HFFc6 (cell line): Measurements from ENCODE around the gene BTBD17. TPM values are rescaled to one million over a fixed set of nuclear protein-coding genes. Genes with fewer than 3 reads are reported as not detected.

Experiments
- DNase-seq: peaks from one replicate; pipeline ENCODE4 v3.0.0-alpha.2; 2018
- H3K27ac Mint-ChIP-seq: 2 replicates; pipeline ENCODE4 v1.8.0; 2020; ENCODE audit warnings: mild to moderate bottlenecking, mixed read lengths
- H3K27me3 Mint-ChIP-seq: 2 replicates; pipeline ENCODE4 v1.8.0; 2021; ENCODE audit warnings: mild to moderate bottlenecking, moderate library complexity, mixed read lengths; ENCODE audit not compliant: insufficient read depth
- H3K36me3 Mint-ChIP-seq: 2 replicates; pipeline ENCODE4 v1.8.0; 2021; ENCODE audit warnings: low read depth, mixed read lengths
- H3K4me1 Mint-ChIP-seq: 2 replicates; pipeline ENCODE4 v1.8.0; 2020; ENCODE audit warnings: low read depth, mixed read lengths
- H3K4me3 Mint-ChIP-seq: 2 replicates; pipeline ENCODE4 v1.8.0; 2020; ENCODE audit warnings: mild to moderate bottlenecking, moderate library complexity, mixed read lengths
- H3K9me3 Mint-ChIP-seq: 2 replicates; pipeline ENCODE4 v1.8.0; 2020; ENCODE audit warnings: mild to moderate bottlenecking, mixed read lengths
- total RNA-seq, 6 experiments: library from RNA; stranded (reverse); fragmentation: NEBNext Ultra II Directional; extraction: Animal tissue kit (Norgen Biotek cat#: 25700); gene quantifications; 2 replicates in 1 of 6; 3 replicates in 5 of 6; pipeline ENCODE4 v1.2.3, GENCODE V29; 2021
- TF ChIP-seq, protein P1 (sequence below): fragments of 200-600 bp; sonication (generic); IDR thresholded peaks from 2 replicates; pipeline ENCODE4 v1.5.0; 2021; ENCODE audit warnings: antibody characterized with exemption, mild to moderate bottlenecking

The BTBD17 gene
- total RNA-seq, 6 experiments from 2014 or later, result not detected

DNA sequence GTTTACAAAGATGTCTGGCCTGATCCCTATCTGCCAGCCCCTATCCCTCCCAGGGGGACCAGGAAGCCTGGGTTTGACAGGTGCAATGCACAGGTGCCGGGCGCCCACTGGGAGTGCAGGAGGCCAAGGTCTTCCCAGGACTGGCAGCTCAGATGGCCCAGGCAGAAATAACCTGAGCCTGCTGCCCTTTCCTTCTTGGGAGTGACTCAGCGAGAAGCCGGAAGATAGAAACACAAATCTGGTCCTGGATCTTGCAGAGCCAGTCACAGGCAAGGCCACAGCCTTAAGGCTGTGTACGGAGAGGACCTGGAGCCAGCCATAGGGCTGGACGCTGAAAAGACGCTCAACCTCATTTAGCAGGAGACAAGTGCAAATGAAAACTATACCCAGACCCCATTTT is 33.3 kb upstream of the BTBD17 start:
- TF ChIP-seq, protein P1, sequence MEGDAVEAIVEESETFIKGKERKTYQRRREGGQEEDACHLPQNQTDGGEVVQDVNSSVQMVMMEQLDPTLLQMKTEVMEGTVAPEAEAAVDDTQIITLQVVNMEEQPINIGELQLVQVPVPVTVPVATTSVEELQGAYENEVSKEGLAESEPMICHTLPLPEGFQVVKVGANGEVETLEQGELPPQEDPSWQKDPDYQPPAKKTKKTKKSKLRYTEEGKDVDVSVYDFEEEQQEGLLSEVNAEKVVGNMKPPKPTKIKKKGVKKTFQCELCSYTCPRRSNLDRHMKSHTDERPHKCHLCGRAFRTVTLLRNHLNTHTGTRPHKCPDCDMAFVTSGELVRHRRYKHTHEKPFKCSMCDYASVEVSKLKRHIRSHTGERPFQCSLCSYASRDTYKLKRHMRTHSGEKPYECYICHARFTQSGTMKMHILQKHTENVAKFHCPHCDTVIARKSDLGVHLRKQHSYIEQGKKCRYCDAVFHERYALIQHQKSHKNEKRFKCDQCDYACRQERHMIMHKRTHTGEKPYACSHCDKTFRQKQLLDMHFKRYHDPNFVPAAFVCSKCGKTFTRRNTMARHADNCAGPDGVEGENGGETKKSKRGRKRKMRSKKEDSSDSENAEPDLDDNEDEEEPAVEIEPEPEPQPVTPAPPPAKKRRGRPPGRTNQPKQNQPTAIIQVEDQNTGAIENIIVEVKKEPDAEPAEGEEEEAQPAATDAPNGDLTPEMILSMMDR, result no peak
- Mint-ChIP-seq H3K27ac (no peak overlapping the region), H3K4me1 (no peaks in the 10 kb centered on the region), H3K4me3 (no peak overlapping the region), H3K9me3 (peaks cover 73% of the 10 kb centered on the region), H3K27me3 (no peaks in the 10 kb centered on the region; the same call in none of the 2 replicates), H3K36me3 (peaks cover 15% of the 10 kb centered on the region)
- no peak for DNase-seq

DNA sequence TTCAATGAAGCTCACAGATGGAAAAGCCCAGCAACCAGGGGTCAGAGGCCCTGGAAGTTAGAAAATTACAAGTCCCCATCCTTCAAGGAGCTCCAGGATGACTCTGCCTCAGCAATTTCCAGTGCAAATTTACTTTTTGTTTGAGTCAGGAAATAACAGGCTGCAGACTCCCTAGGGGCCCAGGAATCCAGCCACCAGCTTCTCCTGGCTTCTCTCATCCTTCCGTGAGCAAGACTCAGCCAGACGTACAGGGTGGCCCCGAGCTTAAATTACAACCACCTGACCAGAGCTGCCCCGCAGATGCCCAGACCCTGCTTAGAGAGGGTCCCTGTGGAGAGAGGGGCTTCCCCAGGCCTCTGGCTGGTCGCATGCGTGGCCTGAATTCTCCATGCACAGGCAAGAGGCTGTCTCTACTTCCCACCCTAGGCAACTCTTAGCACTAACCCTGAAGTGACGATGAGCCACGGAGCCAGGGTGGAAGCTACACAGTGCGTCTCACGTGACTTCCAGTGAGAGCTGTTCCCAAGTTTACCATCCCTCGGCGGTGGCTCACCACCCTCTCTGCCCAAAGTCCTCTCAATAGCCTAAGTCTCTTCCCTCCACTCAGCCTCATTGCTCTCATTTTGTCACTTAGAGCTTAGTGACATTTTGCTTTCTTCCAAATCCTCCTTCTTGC is 32.7 kb upstream of the BTBD17 start:
- Mint-ChIP-seq H3K4me3 (no peak overlapping the region), H3K27ac (no peak overlapping the region), H3K4me1 (no peaks in the 10 kb centered on the region), H3K36me3 (peaks cover 18% of the 10 kb centered on the region), H3K27me3 (no peaks in the 10 kb centered on the region; the same call in none of the 2 replicates), H3K9me3 (peaks cover 74% of the 10 kb centered on the region)
- TF ChIP-seq, protein P1, result no peak
- no peak for DNase-seq

DNA sequence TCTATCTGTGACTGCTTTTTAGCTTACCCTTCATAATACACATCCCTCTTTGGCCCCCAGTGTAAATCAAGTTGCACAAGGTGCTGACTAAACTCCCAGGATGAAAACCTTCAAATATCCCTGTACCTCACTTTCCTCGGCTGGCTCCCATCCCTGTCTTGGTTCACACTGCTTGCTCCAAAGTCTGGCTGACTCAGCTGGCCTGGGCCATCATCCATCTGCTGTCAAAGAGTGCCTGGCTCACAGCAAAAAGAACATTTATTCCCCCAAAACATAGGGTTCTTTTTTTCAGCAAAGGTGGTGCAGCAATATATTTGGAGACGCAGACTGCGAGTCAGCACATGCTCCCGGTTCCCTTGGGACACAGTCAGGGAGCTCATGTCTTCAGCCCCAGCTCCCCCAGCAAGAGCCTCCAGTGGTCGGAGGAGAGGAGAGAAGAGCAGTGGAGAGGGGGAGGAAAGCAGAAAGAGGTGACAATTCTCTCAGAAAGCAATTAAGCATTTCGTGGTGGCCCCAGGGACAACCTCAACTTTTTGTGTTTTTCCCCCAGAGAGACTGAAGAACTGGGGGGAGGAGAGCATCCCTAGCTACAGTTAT is 31.8 kb upstream of the BTBD17 start:
- no peak for DNase-seq
- Mint-ChIP-seq H3K9me3 (peaks cover 75% of the 10 kb centered on the region), H3K36me3 (peaks cover 18% of the 10 kb centered on the region), H3K4me3 (no peak overlapping the region), H3K27me3 (no peaks in the 10 kb centered on the region; the same call in none of the 2 replicates), H3K4me1 (no peaks in the 10 kb centered on the region), H3K27ac (no peak overlapping the region)
- TF ChIP-seq, protein P1, result no peak

DNA sequence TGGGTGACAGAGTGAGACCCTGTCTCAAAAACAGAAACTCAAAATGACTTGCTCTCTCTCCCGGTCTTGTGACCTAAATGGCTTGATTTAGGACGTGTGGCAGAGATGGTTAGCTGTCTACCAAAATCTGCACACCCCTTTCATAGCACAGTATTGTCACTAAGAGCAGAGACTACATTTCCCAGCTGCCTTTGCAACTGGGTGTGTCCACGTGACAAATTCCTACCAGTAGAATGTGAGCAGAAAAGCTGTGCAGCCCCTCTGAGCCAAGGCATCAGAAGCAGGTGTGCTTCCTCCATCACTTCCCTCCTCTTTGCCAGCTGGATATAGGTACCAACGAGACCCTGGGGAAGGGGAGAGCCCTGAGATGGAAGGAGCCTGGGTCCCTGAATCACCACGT is 31.2 kb upstream of the BTBD17 start:
- no peak overlapping the region for H3K4me3 Mint-ChIP-seq
- peaks cover 77% of the 10 kb centered on the region for H3K9me3 Mint-ChIP-seq
- no peak overlapping the region for H3K27ac Mint-ChIP-seq
- TF ChIP-seq, protein P1, result no peak
- no peaks in the 10 kb centered on the region for H3K4me1 Mint-ChIP-seq
- no peak for DNase-seq
- H3K27me3 Mint-ChIP-seq, result no peaks in the 10 kb centered on the region; the same call in none of the 2 replicates
- peaks cover 18% of the 10 kb centered on the region for H3K36me3 Mint-ChIP-seq

DNA sequence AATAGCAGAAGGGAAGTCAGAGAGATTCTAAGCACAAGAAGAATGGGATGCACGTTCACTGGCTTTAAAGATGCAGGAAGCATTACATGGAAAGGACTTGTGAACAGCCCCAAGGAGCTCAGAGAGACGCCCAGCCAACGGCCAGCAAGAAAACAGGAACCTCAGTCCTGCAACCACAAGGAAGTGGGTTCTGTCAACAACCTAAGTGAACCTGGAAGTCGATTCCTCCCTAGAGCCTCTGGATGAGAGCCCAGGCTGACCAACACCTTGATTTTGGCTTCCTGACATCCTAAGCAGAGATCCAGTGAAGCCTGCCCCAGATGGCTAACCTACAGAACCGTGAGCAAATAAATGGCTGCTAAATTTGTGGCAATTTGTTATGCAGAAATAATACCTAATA is 30.1 kb upstream of the BTBD17 start:
- H3K36me3 Mint-ChIP-seq, result peaks cover 18% of the 10 kb centered on the region
- H3K4me1 Mint-ChIP-seq, result no peaks in the 10 kb centered on the region
- peaks cover 80% of the 10 kb centered on the region for H3K9me3 Mint-ChIP-seq
- TF ChIP-seq, protein P1, result no peak
- no peak for DNase-seq
- no peaks in the 10 kb centered on the region; the same call in none of the 2 replicates for H3K27me3 Mint-ChIP-seq
- no peak overlapping the region for H3K4me3 Mint-ChIP-seq
- no peak overlapping the region for H3K27ac Mint-ChIP-seq
